ENCODE measurements around the gene SLC6A13.

DNA sequence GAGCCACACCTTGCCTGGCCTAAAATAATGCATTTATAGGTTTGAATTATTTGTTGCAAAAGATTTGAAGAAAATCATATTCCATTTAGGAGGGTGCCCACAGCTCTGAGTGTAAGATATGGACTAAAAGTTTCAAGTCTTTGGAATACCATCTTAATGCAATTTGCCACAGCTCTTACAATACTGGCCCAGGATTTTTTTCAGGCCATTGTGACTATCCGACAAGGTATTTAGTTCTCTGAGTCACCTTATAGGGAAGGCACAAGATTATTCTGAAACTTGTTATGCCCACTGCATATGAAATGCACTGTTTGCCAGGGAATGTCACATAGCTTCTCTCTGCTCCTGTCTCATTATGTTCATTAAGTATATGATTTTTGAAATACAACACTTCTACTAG, 29.6 kb upstream of the SLC6A13 start:
- no peak for TF ChIP-seq EZH2 (IDR thresholded peaks at IDR 0.05; ENCODE audit: borderline replicate concordance)
- no peak for TF ChIP-seq CTCF (IDR thresholded peaks at IDR 0.05; ENCODE audit: poor library complexity)
- TF ChIP-seq EZH2phosphoT487 (IDR thresholded peaks at IDR 0.05; ENCODE audit: low read depth, severe bottlenecking, unreplicated experiment): no peak
